ENCODE data around the gene CNKSR2.

- TF ChIP-seq, protein P1, sequence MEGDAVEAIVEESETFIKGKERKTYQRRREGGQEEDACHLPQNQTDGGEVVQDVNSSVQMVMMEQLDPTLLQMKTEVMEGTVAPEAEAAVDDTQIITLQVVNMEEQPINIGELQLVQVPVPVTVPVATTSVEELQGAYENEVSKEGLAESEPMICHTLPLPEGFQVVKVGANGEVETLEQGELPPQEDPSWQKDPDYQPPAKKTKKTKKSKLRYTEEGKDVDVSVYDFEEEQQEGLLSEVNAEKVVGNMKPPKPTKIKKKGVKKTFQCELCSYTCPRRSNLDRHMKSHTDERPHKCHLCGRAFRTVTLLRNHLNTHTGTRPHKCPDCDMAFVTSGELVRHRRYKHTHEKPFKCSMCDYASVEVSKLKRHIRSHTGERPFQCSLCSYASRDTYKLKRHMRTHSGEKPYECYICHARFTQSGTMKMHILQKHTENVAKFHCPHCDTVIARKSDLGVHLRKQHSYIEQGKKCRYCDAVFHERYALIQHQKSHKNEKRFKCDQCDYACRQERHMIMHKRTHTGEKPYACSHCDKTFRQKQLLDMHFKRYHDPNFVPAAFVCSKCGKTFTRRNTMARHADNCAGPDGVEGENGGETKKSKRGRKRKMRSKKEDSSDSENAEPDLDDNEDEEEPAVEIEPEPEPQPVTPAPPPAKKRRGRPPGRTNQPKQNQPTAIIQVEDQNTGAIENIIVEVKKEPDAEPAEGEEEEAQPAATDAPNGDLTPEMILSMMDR (IDR thresholded peaks at IDR 0.05), result no peak
- TF ChIP-seq POLR2A (IDR thresholded peaks at IDR 0.05), result no peak
- no peak for TF ChIP-seq EP300 (IDR thresholded peaks at IDR 0.05)
These were observed 518 bp upstream of the CNKSR2 start for GRCh38 chrX:21373637-21374162.

Data from ovary (tissue), 3 donors.